Measurements from ENCODE around the gene RASSF8. TPM values are rescaled to one million over a fixed set of nuclear protein-coding genes. Genes with fewer than 3 reads are reported as not detected.

Gene RASSF8
- polyA plus RNA-seq, 1 donor (not counting 4 experiments of a cell fraction or from before 2014, with no cell fraction given), result 10.5 TPM

- TF ChIP-seq CTCF (optimal IDR thresholded peaks at IDR 0.05 in 1 of 3, IDR thresholded peaks at IDR 0.05 in 1 of 3, conservative IDR thresholded peaks at IDR 0.05 in 1 of 3; ENCODE audit: extremely low read depth in 1 of 3, insufficient read depth in 2 of 3, low read length in 3 of 3) (no peak), EZH2 (IDR thresholded peaks at IDR 0.05; ENCODE audit: low read length) (no peak)
These were observed 17.6 kb upstream of the RASSF8 start for GRCh38 chr12:25940886-25941285.

GRCh38 chr12:25942709-25943108 is 15.8 kb upstream of the RASSF8 start:
- DNase-seq (ENCODE audit: low read depth, low spot score) (no peak), FAIRE-seq (no peak)
- dilution Hi-C loops (cut with MboI; ENCODE audit: extremely low pct_ligation_motif_present, low sequenced_read_pairs), result no loop called here
- Histone ChIP-seq H3K27ac (ENCODE audit: control insufficient read depth, insufficient read depth, low read length) (no peak overlapping the region), H3K9me1 (ENCODE audit: control insufficient read depth, extremely low read depth, insufficient read depth, low read length) (no peaks in the 10 kb centered on the region), H3K4me2 (ENCODE audit: control insufficient read depth, extremely low read depth, insufficient read depth, low read depth, low read length) (no peak overlapping the region), H2AFZ (ENCODE audit: control insufficient read depth, low read length) (no peak overlapping the region), H3K79me2 (ENCODE audit: control insufficient read depth, insufficient read depth, low read length) (no peaks in the 10 kb centered on the region), H3K9ac (ENCODE audit: control insufficient read depth, extremely low read depth, insufficient read depth, low read length) (no peak overlapping the region), H4K20me1 (ENCODE audit: control insufficient read depth, extremely low read depth, insufficient read depth, low read length) (no peaks in the 10 kb centered on the region), H3K4me1 (ENCODE audit: control insufficient read depth, extremely low read depth, insufficient read depth, low read length) (no peaks in the 10 kb centered on the region), H3K4me3 (ENCODE audit: control insufficient read depth in 2 of 3, extremely low read depth in 1 of 3, insufficient read depth in 2 of 3, low read depth in 1 of 3, low read length in 3 of 3) (no peak overlapping the region), H3K36me3 (ENCODE audit: control insufficient read depth in 2 of 2, extremely low read depth in 1 of 2, insufficient read depth in 2 of 2, low read length in 2 of 2) (no peaks in the 10 kb centered on the region), H3K9me3 (ENCODE audit: control insufficient read depth, low read depth, low read length) (no peaks in the 10 kb centered on the region), H3K27me3 (ENCODE audit: control insufficient read depth, extremely low read depth, insufficient read depth, low read length) (no peaks in the 10 kb centered on the region)
- TF ChIP-seq CTCF (optimal IDR thresholded peaks at IDR 0.05 in 1 of 3, IDR thresholded peaks at IDR 0.05 in 1 of 3, conservative IDR thresholded peaks at IDR 0.05 in 1 of 3; ENCODE audit: extremely low read depth in 1 of 3, insufficient read depth in 2 of 3, low read length in 3 of 3), result no peak

More at GRCh38 chr12:25940886-25941285, 17.6 kb upstream of the RASSF8 start:
- no peaks in the 10 kb centered on the region for H3K9me3 ChIP-seq (ENCODE audit: control insufficient read depth, low read depth, low read length)
- DNase-seq (ENCODE audit: low read depth, low spot score), result no peak
- H3K4me2 ChIP-seq (ENCODE audit: control insufficient read depth, extremely low read depth, insufficient read depth, low read depth, low read length), result no peak overlapping the region
- FAIRE-seq, result no peak
- no peaks in the 10 kb centered on the region for H3K27me3 ChIP-seq (ENCODE audit: control insufficient read depth, extremely low read depth, insufficient read depth, low read length)
- no peak overlapping the region for H2AFZ ChIP-seq (ENCODE audit: control insufficient read depth, low read length)
- H3K9me1 ChIP-seq (ENCODE audit: control insufficient read depth, extremely low read depth, insufficient read depth, low read length), result no peaks in the 10 kb centered on the region
- no peaks in the 10 kb centered on the region for H4K20me1 ChIP-seq (ENCODE audit: control insufficient read depth, extremely low read depth, insufficient read depth, low read length)
- dilution Hi-C loops (cut with MboI; ENCODE audit: extremely low pct_ligation_motif_present, low sequenced_read_pairs), result no loop called here
- H3K4me1 ChIP-seq (ENCODE audit: control insufficient read depth, extremely low read depth, insufficient read depth, low read length), result no peaks in the 10 kb centered on the region
- H3K79me2 ChIP-seq (ENCODE audit: control insufficient read depth, insufficient read depth, low read length), result no peaks in the 10 kb centered on the region
- H3K27ac ChIP-seq (ENCODE audit: control insufficient read depth, insufficient read depth, low read length), result no peak overlapping the region
- no peaks in the 10 kb centered on the region for H3K36me3 ChIP-seq (ENCODE audit: control insufficient read depth in 2 of 2, extremely low read depth in 1 of 2, insufficient read depth in 2 of 2, low read length in 2 of 2)
- H3K4me3 ChIP-seq (ENCODE audit: control insufficient read depth in 2 of 3, extremely low read depth in 1 of 3, insufficient read depth in 2 of 3, low read depth in 1 of 3, low read length in 3 of 3), result no peak overlapping the region
- no peak overlapping the region for H3K9ac ChIP-seq (ENCODE audit: control insufficient read depth, extremely low read depth, insufficient read depth, low read length)

Data from keratinocyte (primary cell).